Measurements from ENCODE around the gene PIP4K2A.

PIP4K2A gene

GRCh38 chr10:22701132-22701826 is 13.1 kb downstream of the PIP4K2A start:
- CTCF ChIA-PET, result no interaction called here
- no peak for DNase-seq (ENCODE audit: extremely low spot score)
- TF ChIP-seq FOXK2 (IDR thresholded peaks at IDR 0.05) (no peak), TARDBP (IDR thresholded peaks at IDR 0.05) (no peak), CTBP1 (IDR thresholded peaks at IDR 0.05; ENCODE audit: borderline replicate concordance) (no peak), L3MBTL2 (conservative IDR thresholded peaks at IDR 0.05) (no peak), BHLHE40 (IDR thresholded peaks at IDR 0.05; ENCODE audit: borderline replicate concordance) (no peak), FOXM1 (IDR thresholded peaks at IDR 0.05; ENCODE audit: borderline replicate concordance) (no peak), NFRKB (IDR thresholded peaks at IDR 0.05) (no peak), PKNOX1 (IDR thresholded peaks at IDR 0.05) (no peak), SUZ12 (IDR thresholded peaks at IDR 0.05) (no peak), ARNT (IDR thresholded peaks at IDR 0.05) (no peak), FOXA1 (IDR thresholded peaks at IDR 0.05) (no peak), ELF4 (IDR thresholded peaks at IDR 0.05) (no peak), SP1 (IDR thresholded peaks at IDR 0.05) (no peak), ZNF384 (IDR thresholded peaks at IDR 0.05) (no peak), LEF1 (IDR thresholded peaks at IDR 0.05; ENCODE audit: borderline replicate concordance) (no peak), HDGF (IDR thresholded peaks at IDR 0.05; ENCODE audit: borderline replicate concordance) (no peak)
- POLR2A ChIA-PET, result no interaction called here

GRCh38 chr10:22700489-22700888 is 13.9 kb downstream of the PIP4K2A start:
- ChIA-PET POLR2A (no interaction called here), CTCF (no interaction called here)
- TF ChIP-seq ELF4 (IDR thresholded peaks at IDR 0.05), result no peak
- TF ChIP-seq L3MBTL2 (conservative IDR thresholded peaks at IDR 0.05), result no peak
- no peak for TF ChIP-seq TARDBP (IDR thresholded peaks at IDR 0.05)
- TF ChIP-seq BHLHE40 (IDR thresholded peaks at IDR 0.05; ENCODE audit: borderline replicate concordance), result no peak
- TF ChIP-seq NFRKB (IDR thresholded peaks at IDR 0.05), result no peak
- TF ChIP-seq ARNT (IDR thresholded peaks at IDR 0.05), result no peak
- TF ChIP-seq FOXK2 (IDR thresholded peaks at IDR 0.05), result no peak
- no peak for TF ChIP-seq FOXM1 (IDR thresholded peaks at IDR 0.05; ENCODE audit: borderline replicate concordance)
- no peak for TF ChIP-seq LEF1 (IDR thresholded peaks at IDR 0.05; ENCODE audit: borderline replicate concordance)
- no peak for TF ChIP-seq FOXA1 (IDR thresholded peaks at IDR 0.05)
- no peak for TF ChIP-seq SUZ12 (IDR thresholded peaks at IDR 0.05)
- no peak for TF ChIP-seq PKNOX1 (IDR thresholded peaks at IDR 0.05)
- no peak for TF ChIP-seq ZNF384 (IDR thresholded peaks at IDR 0.05)
- TF ChIP-seq HDGF (IDR thresholded peaks at IDR 0.05; ENCODE audit: borderline replicate concordance), result no peak
- no peak for TF ChIP-seq CTBP1 (IDR thresholded peaks at IDR 0.05; ENCODE audit: borderline replicate concordance)
- no peak for TF ChIP-seq SP1 (IDR thresholded peaks at IDR 0.05)

GRCh38 chr10:22699976-22700375 is 14.4 kb downstream of the PIP4K2A start:
- POLR2A ChIA-PET, result no interaction called here

More at GRCh38 chr10:22700489-22700888, 13.9 kb downstream of the PIP4K2A start:
- DNase-seq (ENCODE audit: extremely low spot score), result no peak

GRCh38 chr10:22698941-22699440 is 15.4 kb downstream of the PIP4K2A start:
- POLR2A ChIA-PET, result no interaction called here
- DNase-seq (ENCODE audit: extremely low spot score), result no peak
- TF ChIP-seq SUZ12 (IDR thresholded peaks at IDR 0.05) (no peak), FOXM1 (IDR thresholded peaks at IDR 0.05; ENCODE audit: borderline replicate concordance) (no peak), CTBP1 (IDR thresholded peaks at IDR 0.05; ENCODE audit: borderline replicate concordance) (no peak), HDGF (IDR thresholded peaks at IDR 0.05; ENCODE audit: borderline replicate concordance) (no peak), BHLHE40 (IDR thresholded peaks at IDR 0.05; ENCODE audit: borderline replicate concordance) (no peak), ZNF384 (IDR thresholded peaks at IDR 0.05) (no peak), LEF1 (IDR thresholded peaks at IDR 0.05; ENCODE audit: borderline replicate concordance) (no peak), ELF4 (IDR thresholded peaks at IDR 0.05) (no peak), ARNT (IDR thresholded peaks at IDR 0.05) (no peak), SP1 (IDR thresholded peaks at IDR 0.05) (no peak)

More at GRCh38 chr10:22699976-22700375, 14.4 kb downstream of the PIP4K2A start:
- TF ChIP-seq SP1 (IDR thresholded peaks at IDR 0.05), result no peak
- no peak for TF ChIP-seq FOXK2 (IDR thresholded peaks at IDR 0.05)
- no peak for TF ChIP-seq FOXM1 (IDR thresholded peaks at IDR 0.05; ENCODE audit: borderline replicate concordance)
- TF ChIP-seq HDGF (IDR thresholded peaks at IDR 0.05; ENCODE audit: borderline replicate concordance), result no peak
- TF ChIP-seq BHLHE40 (IDR thresholded peaks at IDR 0.05; ENCODE audit: borderline replicate concordance), result no peak
- DNase-seq (ENCODE audit: extremely low spot score), result no peak
- CTCF ChIA-PET, result no interaction called here

GRCh38 chr10:22697800-22698199 is 16.6 kb downstream of the PIP4K2A start:
- ChIA-PET POLR2A (no interaction called here), CTCF (no interaction called here)
- DNase-seq (ENCODE audit: extremely low spot score), result no peak
- no peak for TF ChIP-seq BHLHE40 (IDR thresholded peaks at IDR 0.05; ENCODE audit: borderline replicate concordance)
- no peak for TF ChIP-seq CTBP1 (IDR thresholded peaks at IDR 0.05; ENCODE audit: borderline replicate concordance)
- TF ChIP-seq TARDBP (IDR thresholded peaks at IDR 0.05), result no peak
- TF ChIP-seq FOXK2 (IDR thresholded peaks at IDR 0.05), result no peak

More at GRCh38 chr10:22698941-22699440, 15.4 kb downstream of the PIP4K2A start:
- CTCF ChIA-PET, result interaction anchor here (0.5 kb wide), 1 partner anchor 114 kb away, joined by 3 read pairs; no protein-coding TSS in a partner anchor

- ChIA-PET CTCF (no interaction called here), POLR2A (interaction anchor here (1.1 kb wide), 1 partner anchor 15 kb away, joined by 4 read pairs; no protein-coding TSS in a partner anchor)
- no peak for DNase-seq (ENCODE audit: extremely low spot score)
- TF ChIP-seq ARNT (IDR thresholded peaks at IDR 0.05) (no peak), ELF4 (IDR thresholded peaks at IDR 0.05) (no peak)
Measured at GRCh38 chr10:22697101-22697500, 17.3 kb downstream of the PIP4K2A start.

GRCh38 chr10:22693860-22694259 is 20.5 kb downstream of the PIP4K2A start:
- CTCF ChIA-PET, result no interaction called here
- DNase-seq (ENCODE audit: extremely low spot score), result no peak
- POLR2A ChIA-PET, result no interaction called here
- TF ChIP-seq HDGF (IDR thresholded peaks at IDR 0.05; ENCODE audit: borderline replicate concordance) (no peak), SUZ12 (IDR thresholded peaks at IDR 0.05) (no peak), NFRKB (IDR thresholded peaks at IDR 0.05) (no peak)

All from HEK293T (cell line).